Gastrocnemius medialis (tissue), 4 donors: ENCODE measurements around the gene PIGM. TPM values are rescaled to one million over a fixed set of nuclear protein-coding genes. Genes with fewer than 3 reads are reported as not detected.

ENCODE experiments used
- ATAC-seq, 2 donors: fragments of 150-250 bp; one replicate each; pipeline ENCODE4 v1.9.1; 2016
- DNase-seq, 2 donors: peaks; one replicate each; pipeline ENCODE4 v3.0.0-alpha.2; 2019
- H3K27ac ChIP-seq, 4 donors: fragments of 200-600 bp; sonication (generic); 1 replicate in 1 of 4; 2 replicates in 3 of 4; pipeline ENCODE4 v1.5.1; 2016 to 2018; ENCODE audit warnings: mild to moderate bottlenecking in 2 of 4, moderate library complexity in 1 of 4
- H3K27me3 ChIP-seq, 3 donors: fragments of 200-600 bp; sonication (generic) in 2 of 3; 1 replicate in 1 of 3; 2 replicates in 2 of 3; pipeline versions ENCODE4 v1.5.1 to v1.6.0; 2016 to 2019; ENCODE audit warnings: mild to moderate bottlenecking in 1 of 3, moderate library complexity in 1 of 3
- H3K36me3 ChIP-seq, 2 donors: fragments of 200-600 bp; sonication (generic) in 1 of 2; one replicate each; pipeline ENCODE4 v1.5.1; 2017 to 2018
- H3K4me1 ChIP-seq, 2 donors: fragments of 200-600 bp; sonication (generic) in 1 of 2; one replicate each; pipeline ENCODE4 v1.5.1; 2016 to 2017; ENCODE audit warnings: mild to moderate bottlenecking in 2 of 2
- H3K4me3 ChIP-seq, 4 donors: fragments of 200-600 bp; sonication (generic) in 3 of 4; 1 replicate in 1 of 4; 2 replicates in 3 of 4; pipeline ENCODE4 v1.5.1; 2016 to 2019; ENCODE audit warnings: mild to moderate bottlenecking in 2 of 4
- H3K9me3 ChIP-seq, 3 donors: fragments of 200-600 bp; sonication (generic) in 2 of 3; 1 replicate in 1 of 3; 2 replicates in 2 of 3; pipeline ENCODE4 v1.5.1; 2016 to 2019
- CTCF ChIP-seq, 5 experiments: fragments of 450-650 bp in 3 of 5; fragments of 200-600 bp in 2 of 5; sonication (generic) in 2 of 5; IDR thresholded peaks in 4 of 5; conservative IDR thresholded peaks in 1 of 5; 1 replicate in 4 of 5; 2 replicates in 1 of 5; pipeline ENCODE4 v1.5.1; 2016 to 2019; ENCODE audit warnings: antibody characterized with exemption in 5 of 5, mild to moderate bottlenecking in 3 of 5, moderate library complexity in 3 of 5
- POLR2A ChIP-seq, 2 donors: fragments of 450-650 bp; IDR thresholded peaks; one replicate each; pipeline ENCODE4 v1.6.1; 2017; ENCODE audit warnings: antibody characterized with exemption in 2 of 2, mild to moderate bottlenecking in 2 of 2, moderate library complexity in 2 of 2
- in situ Hi-C, 4 donors: fragments of 200-750 bp; cut with MboI; loops; one replicate each; pipeline versions ENCODE4 v1.15.0 to v1.8.0; 2017; ENCODE audit warnings: low sequenced_read_pairs in 4 of 4
- intact Hi-C: fragments of 100-400 bp; cut with DNase I; formaldehyde crosslinking; loops from one replicate; pipeline ENCODE4 v1.15.1; 2023; ENCODE audit warnings: low total_unique reads
- total RNA-seq, 4 donors: library from RNA; depleted of rRNA; stranded (reverse); fragments of >200 nt; gene quantifications; one replicate each; pipeline versions ENCODE4 v1.1.0 to v1.2.3, GENCODE V29; 2016

Gene PIGM
- total RNA-seq, 4 donors from 2014 or later, result 0.55 to 0.75 (median 0.72) TPM

- intact Hi-C loops, result no loop called here
Measured at GRCh38 chr1:159980076-159980475, 51.7 kb downstream of the PIGM start.

GRCh38 chr1:159979257-159979656 is 52.5 kb downstream of the PIGM start:
- TF ChIP-seq CTCF (IDR thresholded peaks at IDR 0.05 in 4 of 5, conservative IDR thresholded peaks at IDR 0.05 in 1 of 5) (no peak), POLR2A (IDR thresholded peaks at IDR 0.05) (no peak)
- Histone ChIP-seq H3K4me3 (no peak overlapping the region), H3K4me1 (no peaks in the 10 kb centered on the region), H3K9me3 (no peaks in the 10 kb centered on the region), H3K27me3 (peaks cover 0 to 8% (median 3%) of the 10 kb centered on the region in 3 donors), H3K36me3 (no peaks in the 10 kb centered on the region), H3K27ac (no peak overlapping the region)
- in situ Hi-C loops (no loop called here), intact Hi-C loops (no loop called here)
- DNase-seq (no peak), ATAC-seq (no peak)

More at GRCh38 chr1:159980076-159980475, 51.7 kb downstream of the PIGM start:
- Histone ChIP-seq H3K4me3 (no peak overlapping the region), H3K36me3 (no peaks in the 10 kb centered on the region), H3K4me1 (no peaks in the 10 kb centered on the region), H3K27me3 (peaks cover 0 to 8% (median 3%) of the 10 kb centered on the region in 3 donors), H3K27ac (no peak overlapping the region), H3K9me3 (no peaks in the 10 kb centered on the region)
- no peak for ATAC-seq
- DNase-seq, result no peak
- in situ Hi-C loops, result no loop called here
- TF ChIP-seq POLR2A (IDR thresholded peaks at IDR 0.05) (no peak), CTCF (IDR thresholded peaks at IDR 0.05 in 4 of 5, conservative IDR thresholded peaks at IDR 0.05 in 1 of 5) (no peak)

- ATAC-seq (no peak), DNase-seq (no peak)
- in situ Hi-C loops (no loop called here), intact Hi-C loops (no loop called here)
- no peaks in the 10 kb centered on the region for H3K4me1 ChIP-seq
- no peaks in the 10 kb centered on the region for H3K9me3 ChIP-seq
- TF ChIP-seq POLR2A (IDR thresholded peaks at IDR 0.05) (no peak), CTCF (IDR thresholded peaks at IDR 0.05 in 4 of 5, conservative IDR thresholded peaks at IDR 0.05 in 1 of 5) (no peak)
- H3K27ac ChIP-seq, result no peak overlapping the region
- no peak overlapping the region for H3K4me3 ChIP-seq
- no peaks in the 10 kb centered on the region for H3K36me3 ChIP-seq
- H3K27me3 ChIP-seq, result peaks cover 0 to 8% (median 3%) of the 10 kb centered on the region in 3 donors
Measured at GRCh38 chr1:159978107-159978398, 53.7 kb downstream of the PIGM start.

GRCh38 chr1:159977364-159978106 is 54.3 kb downstream of the PIGM start:
- in situ Hi-C loops (no loop called here), intact Hi-C loops (no loop called here)
- Histone ChIP-seq H3K36me3 (no peaks in the 10 kb centered on the region), H3K9me3 (no peaks in the 10 kb centered on the region), H3K4me3 (no peak overlapping the region), H3K27me3 (peaks cover 0 to 8% (median 3%) of the 10 kb centered on the region in 3 donors), H3K27ac (no peak overlapping the region), H3K4me1 (no peaks in the 10 kb centered on the region)
- ATAC-seq (no peak), DNase-seq (no peak)
- TF ChIP-seq POLR2A (IDR thresholded peaks at IDR 0.05) (no peak), CTCF (IDR thresholded peaks at IDR 0.05 in 4 of 5, conservative IDR thresholded peaks at IDR 0.05 in 1 of 5) (no peak)

Other genes with a start within 250 kb of the PIGM start
- not detected for gene FCRL6, start 229.6 kb downstream of the PIGM start, total RNA-seq
- 1 to 10 TPM in 2 of 4 donors, under 1 TPM in 1, not detected in 1; 0.75 to 2.3 (median 2.0) TPM for gene SLAMF8, start 205.1 kb downstream of the PIGM start, total RNA-seq
- not detected for gene VSIG8, start 169.3 kb downstream of the PIGM start, total RNA-seq
- not detected for gene CFAP45, start 131.8 kb downstream of the PIGM start, total RNA-seq
- 10 to 100 TPM; 28.8 to 48.2 (median 37.5) TPM for gene TAGLN2, start 106.5 kb downstream of the PIGM start, total RNA-seq
- under 1 TPM in 2 of 4 donors, not detected in 2; 0.10 to 0.11 TPM for gene IGSF9, start 86.4 kb downstream of the PIGM start, total RNA-seq
- not detected for gene SLAMF9, start 77.8 kb downstream of the PIGM start, total RNA-seq
- not detected for gene KCNJ10, start 38.2 kb upstream of the PIGM start, total RNA-seq
- not detected for gene KCNJ9, start 49.5 kb upstream of the PIGM start, total RNA-seq
- gene IGSF8, start 66.6 kb upstream of the PIGM start, total RNA-seq, result 10 to 100 TPM in 1 of 4 donors, 1 to 10 TPM in 3; 3.4 to 12.8 (median 8.7) TPM
- gene ATP1A2, start 83.8 kb upstream of the PIGM start, total RNA-seq, result 100 to 1,000 TPM; 281 to 710 (median 413) TPM
- under 1 TPM in 2 of 4 donors, not detected in 2; 0.07 to 0.47 TPM for gene ATP1A4, start 119.6 kb upstream of the PIGM start, total RNA-seq
- 100 to 1,000 TPM; 255 to 894 (median 358) TPM for gene CASQ1, start 158.6 kb upstream of the PIGM start, total RNA-seq
- gene PEA15, start 173.4 kb upstream of the PIGM start, total RNA-seq, result 10 to 100 TPM; 10.5 to 34.7 (median 27.2) TPM
- gene DCAF8, start 230.6 kb upstream of the PIGM start, total RNA-seq, result 100 to 1,000 TPM; 170 to 208 (median 196) TPM